Choroid plexus epithelial cell (primary cell): Measurements from ENCODE around the gene CXCL6.
A peak's percentile ranks its signal among the peaks of the same experiment; 100 is the strongest.

ENCODE experiments used
- DNase-seq: peaks from one replicate; pipeline ENCODE4 v3.0.0-alpha.2; 2010; ENCODE audit warnings: low read depth
- H3K4me3 ChIP-seq: 2 replicates; pipeline ENCODE4 v1.5.1; 2011; ENCODE audit warnings: low read depth, mild to moderate bottlenecking, control low read depth, low read length, moderate library complexity
- CTCF ChIP-seq: conservative IDR thresholded peaks from 2 replicates; pipeline ENCODE4 v1.5.1; 2011; ENCODE audit warnings: low read depth, mild to moderate bottlenecking, control low read depth, inconsistent platforms, low read length, moderate library complexity

CXCL6 gene

GRCh38 chr4:73866246-73866645 is 29.8 kb downstream of the CXCL6 start:
- TF ChIP-seq CTCF = no peak
- peak; percentile 35 for DNase-seq
- H3K4me3 ChIP-seq = no peak overlapping the region

- DNase-seq = peak; percentile 55
- H3K4me3 ChIP-seq = no peak overlapping the region
- peak; percentile 19 for TF ChIP-seq CTCF
These were observed 31.3 kb downstream of the CXCL6 start for GRCh38 chr4:73867783-73868182.

- DNase-seq = peak; percentile 78
- no peak for TF ChIP-seq CTCF
- H3K4me3 ChIP-seq = peak overlapping the region; percentile 60
These were observed 32.0 kb downstream of the CXCL6 start for GRCh38 chr4:73868206-73869129.

GRCh38 chr4:73869130-73870055 is 32.9 kb downstream of the CXCL6 start, which contains the start of gene CXCL1:
Gene CXCL1 (plus strand): TSS chr4:73869393. CDS start chr4:73869471, 78 bp downstream.
- no peak for TF ChIP-seq CTCF
- peak within 1 kb of the TSS; percentile 60 for H3K4me3 ChIP-seq
- DNase-seq = peak; percentile 78

GRCh38 chr4:73870260-73870659 is 33.8 kb downstream of the CXCL6 start:
- DNase-seq = peak; percentile 66

GRCh38 chr4:73870768-73871167 is 34.3 kb downstream of the CXCL6 start:
- TF ChIP-seq CTCF = no peak
- H3K4me3 ChIP-seq = peak overlapping the region; percentile 60
- peak; percentile 70 for DNase-seq

More at GRCh38 chr4:73870260-73870659, 33.8 kb downstream of the CXCL6 start:
- TF ChIP-seq CTCF = peak; percentile 2
- peak overlapping the region; percentile 60 for H3K4me3 ChIP-seq
